Measurements from ENCODE around the gene FSD1. TPM values are rescaled to one million over a fixed set of nuclear protein-coding genes. Genes with fewer than 3 reads are reported as not detected.

Gene FSD1
- total RNA-seq, 2 experiments from 2014 or later, result 20.8 to 21.8 TPM

DNA sequence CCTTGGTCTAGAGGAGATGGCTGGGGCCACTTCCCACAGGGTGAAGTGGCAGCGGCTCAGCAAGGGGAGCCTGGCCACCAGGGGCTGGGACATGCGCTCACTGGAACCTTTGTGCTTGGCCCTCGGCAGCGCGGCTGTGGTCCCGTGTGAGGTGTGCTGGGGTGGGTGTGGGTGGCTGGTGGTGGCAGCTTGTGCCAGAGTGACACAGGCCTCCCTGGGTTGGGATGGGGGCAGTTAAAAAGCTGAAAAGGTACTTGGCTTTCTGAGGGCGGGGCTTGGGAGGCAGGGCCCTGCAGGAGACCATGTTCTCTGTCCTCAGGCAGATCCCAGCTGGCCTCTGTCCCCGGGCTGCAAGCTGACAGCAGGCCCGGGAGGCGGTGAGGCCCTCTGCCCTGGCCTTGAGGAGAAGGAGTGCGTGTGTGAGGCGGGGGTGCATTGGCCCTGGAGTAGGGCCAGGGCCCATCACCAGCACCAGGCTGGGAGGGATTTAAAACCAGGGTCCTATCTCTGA, 56.3 kb downstream of the FSD1 start:
- Mint-ChIP-seq H3K4me3 (no peak overlapping the region), H3K36me3 (peaks cover 6% of the 10 kb centered on the region), H3K9me3 (no peaks in the 10 kb centered on the region), H3K4me1 (peaks cover under 1% of the 10 kb centered on the region), H3K27me3 (no peaks in the 10 kb centered on the region), H3K27ac (peak overlapping the region; percentile 12)
- DNase-seq, result no peak
- POLR2A ChIA-PET, result no interaction called here
- no peak for ATAC-seq (ENCODE audit: low read depth)

- H3K27me3 Mint-ChIP-seq, result no peaks in the 10 kb centered on the region
- H3K27ac Mint-ChIP-seq, result no peak overlapping the region
- no peak overlapping the region for H3K4me3 Mint-ChIP-seq
- POLR2A ChIA-PET, result interaction anchor here (1.0 to 1.4 kb wide), 2 partner anchors 18 to 45 kb away, joined by 3 to 6 read pairs; partner anchors contain the start of gene MPND
- H3K36me3 Mint-ChIP-seq, result peaks cover 6% of the 10 kb centered on the region
- DNase-seq, result no peak
- peaks cover 2% of the 10 kb centered on the region for H3K4me1 Mint-ChIP-seq
- ATAC-seq (ENCODE audit: low read depth), result no peak
- H3K9me3 Mint-ChIP-seq, result no peaks in the 10 kb centered on the region
These were observed 57.0 kb downstream of the FSD1 start for GRCh38 chr19:4361152-4362046.

- no peak overlapping the region for H3K4me3 Mint-ChIP-seq
- peaks cover 5% of the 10 kb centered on the region for H3K4me1 Mint-ChIP-seq
- DNase-seq, result no peak
- no peak for ATAC-seq (ENCODE audit: low read depth)
- H3K9me3 Mint-ChIP-seq, result no peaks in the 10 kb centered on the region
- H3K27me3 Mint-ChIP-seq, result no peaks in the 10 kb centered on the region
- POLR2A ChIA-PET, result interaction anchor here (1.0 to 1.4 kb wide), 3 partner anchors 10 to 44 kb away, joined by 3 to 6 read pairs (median 3); partner anchors contain the start of gene MPND
- H3K36me3 Mint-ChIP-seq, result peaks cover 11% of the 10 kb centered on the region
- no peak overlapping the region for H3K27ac Mint-ChIP-seq
These were observed 57.9 kb downstream of the FSD1 start for GRCh38 chr19:4362101-4362828.

GRCh38 chr19:4362831-4363545, 58.6 kb downstream of the FSD1 start:
- no peaks in the 10 kb centered on the region for H3K9me3 Mint-ChIP-seq
- peaks cover 13% of the 10 kb centered on the region for H3K36me3 Mint-ChIP-seq
- no peak overlapping the region for H3K4me3 Mint-ChIP-seq
- H3K4me1 Mint-ChIP-seq, result peaks cover 7% of the 10 kb centered on the region
- POLR2A ChIA-PET, result interaction anchor here (1.2 to 1.4 kb wide), 3 partner anchors 11 to 20 kb away, joined by 3 to 6 read pairs (median 4); partner anchors contain the start of gene MPND
- DNase-seq (no peak), ATAC-seq (ENCODE audit: low read depth) (no peak)
- H3K27me3 Mint-ChIP-seq, result no peaks in the 10 kb centered on the region
- no peak overlapping the region for H3K27ac Mint-ChIP-seq

DNA sequence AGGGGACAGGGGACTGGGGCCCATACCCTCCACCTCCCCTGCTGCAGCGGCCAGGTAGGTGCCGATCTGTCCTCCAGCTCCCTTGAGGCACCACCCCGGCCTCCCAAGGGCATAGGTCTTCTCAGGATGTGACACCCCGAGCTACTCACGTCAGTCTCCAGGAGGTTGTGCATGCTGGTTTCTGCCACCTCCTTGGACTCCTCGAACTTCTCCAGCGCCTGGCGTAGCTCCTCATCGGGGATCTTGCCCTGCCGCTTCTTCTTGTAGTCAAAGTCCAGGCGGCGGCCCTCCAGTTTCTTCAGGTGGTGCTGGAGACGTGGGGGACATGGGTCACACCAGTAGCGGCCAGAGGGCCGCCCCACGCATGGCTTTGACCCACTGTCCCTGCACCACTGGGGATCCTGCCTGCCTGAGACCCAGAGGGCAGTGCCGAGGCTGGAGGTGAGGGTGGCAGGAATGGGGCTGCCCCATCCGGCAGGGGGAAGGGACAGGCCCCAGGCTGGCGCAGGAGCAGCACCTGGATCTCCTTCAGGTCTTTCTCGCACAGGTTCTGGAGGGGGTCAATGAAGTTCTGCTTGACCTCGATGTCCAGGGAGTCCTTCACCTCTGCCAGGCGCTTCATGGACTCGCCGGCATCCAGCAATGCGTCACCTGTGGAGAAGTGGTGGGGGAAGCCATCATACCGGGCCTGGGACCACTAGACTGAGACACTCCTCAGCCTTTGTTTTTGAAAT, 59.3 kb downstream of the FSD1 start:
- DNase-seq (peak; percentile 30), ATAC-seq (ENCODE audit: low read depth) (no peak)
- POLR2A ChIA-PET, result interaction anchor here (1.3 kb wide), 1 partner anchor 21 kb away, joined by 4 read pairs; no protein-coding TSS in a partner anchor
- Mint-ChIP-seq H3K27me3 (no peaks in the 10 kb centered on the region), H3K4me1 (peaks cover 12% of the 10 kb centered on the region), H3K27ac (peak overlapping the region; percentile 48), H3K4me3 (no peak overlapping the region), H3K9me3 (no peaks in the 10 kb centered on the region), H3K36me3 (peaks cover 13% of the 10 kb centered on the region)

DNA sequence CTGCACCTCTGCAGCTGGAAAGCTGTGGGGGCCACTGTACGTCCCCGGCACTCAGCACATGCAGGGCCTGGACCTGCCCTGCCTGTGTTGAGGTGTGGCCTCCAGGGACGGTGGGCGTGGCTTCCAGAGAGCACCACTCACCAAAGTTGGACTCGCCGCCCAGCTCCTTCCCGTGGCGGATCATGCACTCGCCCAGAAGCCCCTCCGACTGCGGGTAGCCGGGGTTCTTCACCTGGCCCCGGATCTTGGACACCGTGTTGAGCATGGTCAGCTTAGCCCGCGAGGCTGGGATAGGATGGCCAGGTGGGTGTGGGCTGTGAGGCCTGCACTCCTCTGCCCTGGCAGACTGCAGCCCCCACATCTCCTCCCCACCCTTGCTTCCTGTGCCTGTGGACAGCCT, 60.9 kb downstream of the FSD1 start:
- POLR2A ChIA-PET, result interaction anchor here (1.3 kb wide), 1 partner anchor 12 kb away, joined by 3 read pairs; no protein-coding TSS in a partner anchor
- ATAC-seq (ENCODE audit: low read depth) (no peak), DNase-seq (peak; percentile 31)
- Mint-ChIP-seq H3K9me3 (no peaks in the 10 kb centered on the region), H3K4me1 (peaks cover 20% of the 10 kb centered on the region), H3K36me3 (peaks cover 13% of the 10 kb centered on the region), H3K27me3 (no peaks in the 10 kb centered on the region), H3K27ac (no peak overlapping the region), H3K4me3 (no peak overlapping the region)

DNA sequence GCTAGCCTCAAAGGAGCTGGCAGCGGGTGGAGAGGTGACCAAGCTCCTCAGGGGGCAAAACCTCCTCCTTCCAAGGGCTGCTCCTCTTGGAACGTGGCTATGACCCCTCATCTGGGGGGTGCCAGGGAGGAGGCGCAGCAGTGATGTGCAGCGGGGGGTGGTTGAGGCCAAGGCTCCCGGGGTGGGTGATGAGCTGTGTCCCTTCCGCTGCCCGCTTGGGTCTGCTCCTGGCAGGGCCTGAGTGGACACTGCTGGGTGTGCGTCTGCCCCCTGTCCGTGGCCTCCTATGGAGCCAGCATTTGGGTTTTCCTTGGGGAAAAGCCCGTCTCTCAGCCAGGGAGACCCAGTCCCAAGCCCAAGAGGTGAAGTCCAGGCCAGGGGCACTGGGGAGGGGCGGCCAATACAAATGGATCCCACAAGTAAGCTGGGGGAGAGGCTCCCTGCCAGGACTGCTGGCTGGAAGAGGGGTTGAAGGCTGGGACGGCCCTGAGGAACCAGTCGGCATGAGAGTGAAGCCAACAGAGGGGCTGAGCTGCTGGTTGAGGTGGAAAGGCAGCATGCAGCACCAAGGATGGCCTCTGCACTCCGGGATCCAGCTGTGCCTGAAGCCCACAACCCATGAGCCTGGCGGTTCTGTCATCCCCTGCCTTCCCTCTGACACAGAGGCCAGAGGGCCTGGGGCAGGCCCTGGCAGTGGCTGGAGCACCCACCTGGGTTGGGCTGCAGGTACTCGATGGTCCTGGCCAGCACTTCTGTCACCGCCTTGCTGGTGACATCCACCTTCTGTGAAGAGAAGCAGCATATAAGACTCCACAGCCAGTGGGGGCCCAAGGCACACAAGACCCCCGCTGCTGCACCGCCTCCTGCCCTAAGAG, 61.6 kb downstream of the FSD1 start:
- no peak overlapping the region for H3K4me3 Mint-ChIP-seq
- no peaks in the 10 kb centered on the region for H3K9me3 Mint-ChIP-seq
- no peak overlapping the region for H3K27ac Mint-ChIP-seq
- no peaks in the 10 kb centered on the region for H3K27me3 Mint-ChIP-seq
- DNase-seq, result peak; percentile 27
- ATAC-seq (ENCODE audit: low read depth), result no peak
- peaks cover 25% of the 10 kb centered on the region for H3K4me1 Mint-ChIP-seq
- peaks cover 13% of the 10 kb centered on the region for H3K36me3 Mint-ChIP-seq
- POLR2A ChIA-PET, result interaction anchor here (1.3 to 1.6 kb wide), 2 partner anchors 11 to 34 kb away, joined by 3 to 4 read pairs; partner anchors contain the start of gene SH3GL1

- ATAC-seq (ENCODE audit: low read depth), result no peak
- H3K4me3 Mint-ChIP-seq, result no peak overlapping the region
These were observed 62.4 kb downstream of the FSD1 start for GRCh38 chr19:4366666-4367335.

GRCh38 chr19:4367336-4367723, 62.9 kb downstream of the FSD1 start:
- Mint-ChIP-seq H3K27ac (peak overlapping the region; percentile 77), H3K4me1 (peaks cover 28% of the 10 kb centered on the region), H3K9me3 (no peaks in the 10 kb centered on the region), H3K27me3 (no peaks in the 10 kb centered on the region), H3K4me3 (no peak overlapping the region), H3K36me3 (peaks cover 10% of the 10 kb centered on the region)
- POLR2A ChIA-PET, result interaction anchor here (0.5 to 1.6 kb wide), 2 partner anchors 14 to 33 kb away, joined by 4 to 8 read pairs; partner anchors contain the start of gene SH3GL1
- DNase-seq (peak; percentile 26), ATAC-seq (ENCODE audit: low read depth) (no peak)

More at GRCh38 chr19:4366666-4367335, 62.4 kb downstream of the FSD1 start:
- H3K36me3 Mint-ChIP-seq, result peaks cover 13% of the 10 kb centered on the region
- POLR2A ChIA-PET, result interaction anchor here (1.3 to 1.6 kb wide), 2 partner anchors 10 to 33 kb away, joined by 3 to 4 read pairs; partner anchors contain the start of gene SH3GL1
- no peak overlapping the region for H3K27ac Mint-ChIP-seq
- H3K9me3 Mint-ChIP-seq, result no peaks in the 10 kb centered on the region
- peak; percentile 31 for DNase-seq
- peaks cover 28% of the 10 kb centered on the region for H3K4me1 Mint-ChIP-seq
- no peaks in the 10 kb centered on the region for H3K27me3 Mint-ChIP-seq

DNA sequence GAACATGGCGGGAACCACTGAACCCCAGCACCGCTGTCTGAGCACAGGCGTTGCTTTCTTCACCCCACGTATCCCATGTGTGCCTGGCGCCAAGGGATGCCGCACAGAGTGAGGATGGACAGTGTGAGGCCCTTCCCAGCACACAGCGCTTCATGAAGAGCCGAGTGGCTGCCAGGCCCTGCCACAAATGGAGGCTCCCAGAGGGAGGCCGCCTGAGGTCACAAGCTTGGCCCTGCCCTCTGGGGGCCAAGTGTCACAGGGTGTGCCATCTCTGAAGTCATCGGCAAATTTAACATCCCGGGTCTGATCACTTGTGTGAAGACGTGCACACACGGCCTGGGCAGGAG, 63.4 kb downstream of the FSD1 start:
- Mint-ChIP-seq H3K27me3 (no peaks in the 10 kb centered on the region), H3K4me3 (no peak overlapping the region), H3K9me3 (no peaks in the 10 kb centered on the region), H3K4me1 (peaks cover 29% of the 10 kb centered on the region), H3K27ac (peak overlapping the region; percentile 77), H3K36me3 (peaks cover 10% of the 10 kb centered on the region)
- peak; percentile 29 for DNase-seq
- POLR2A ChIA-PET, result interaction anchor here (0.5 to 1.0 kb wide), 2 partner anchors 14 to 25 kb away, joined by 3 to 8 read pairs; no protein-coding TSS in a partner anchor
- ATAC-seq (ENCODE audit: low read depth), result no peak
